ENCODE results near the gene TBC1D5. TPM values are rescaled to one million over a fixed set of nuclear protein-coding genes. Genes with fewer than 3 reads are reported as not detected.
"Not testable (repeated sequence)": the region's sequence is repeated elsewhere in the genome, so short reads cannot be mapped to it uniquely, and the experiment has no call there.

Gene TBC1D5
- total RNA-seq, 1 experiment from 2014 or later, result 59.1 TPM

DNA sequence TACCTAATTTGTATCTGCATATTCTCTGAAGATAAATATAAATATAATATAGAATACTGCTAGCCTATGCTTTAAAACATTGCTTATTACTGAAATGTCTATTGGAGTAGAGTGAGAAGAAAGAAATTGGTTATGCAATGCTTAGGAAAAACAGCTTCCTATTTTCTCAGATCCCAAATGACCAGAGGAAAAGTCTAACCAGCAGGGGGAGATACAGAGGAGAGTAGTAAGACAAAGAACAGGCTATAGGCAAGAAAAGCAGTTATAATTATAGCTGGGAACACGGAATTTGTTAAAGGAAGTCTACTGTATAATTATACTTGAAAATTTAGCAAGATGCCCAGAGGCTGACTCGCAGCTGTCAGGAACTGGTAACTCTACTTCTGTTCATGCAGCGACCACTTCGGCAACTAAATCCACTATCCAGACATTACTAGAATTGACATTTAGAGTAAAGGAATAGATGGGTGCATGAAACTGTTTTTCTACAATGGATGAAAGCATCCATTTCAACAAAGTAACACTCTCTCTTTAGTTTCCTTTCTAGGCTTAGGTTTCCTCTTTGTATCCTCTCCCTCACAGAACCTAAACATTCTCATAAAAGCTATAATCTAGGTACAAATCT is 97.2 kb downstream of the TBC1D5 start:
- DNase-seq (ENCODE audit: low read depth), result peak; percentile 60

DNA sequence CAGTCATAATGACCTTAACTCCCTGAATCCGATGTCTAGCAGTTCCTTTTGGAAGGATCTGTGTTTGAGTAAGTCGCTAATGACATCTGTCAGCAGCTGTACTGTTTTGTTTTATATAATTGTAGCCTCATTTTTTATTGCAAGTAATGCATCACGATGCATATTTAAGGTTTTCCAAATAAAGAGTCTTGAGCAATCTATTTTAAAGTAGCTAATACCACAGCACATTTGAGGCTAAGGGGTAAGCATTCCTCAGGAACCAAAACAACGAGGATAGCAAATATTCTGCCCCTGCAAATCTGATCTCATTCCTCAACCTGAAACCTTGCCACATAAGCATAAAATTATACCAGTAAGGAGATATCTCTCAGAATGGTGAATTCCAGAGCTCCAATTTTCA is 98.7 kb downstream of the TBC1D5 start:
- peak; percentile 64 for DNase-seq (ENCODE audit: low read depth)

DNA sequence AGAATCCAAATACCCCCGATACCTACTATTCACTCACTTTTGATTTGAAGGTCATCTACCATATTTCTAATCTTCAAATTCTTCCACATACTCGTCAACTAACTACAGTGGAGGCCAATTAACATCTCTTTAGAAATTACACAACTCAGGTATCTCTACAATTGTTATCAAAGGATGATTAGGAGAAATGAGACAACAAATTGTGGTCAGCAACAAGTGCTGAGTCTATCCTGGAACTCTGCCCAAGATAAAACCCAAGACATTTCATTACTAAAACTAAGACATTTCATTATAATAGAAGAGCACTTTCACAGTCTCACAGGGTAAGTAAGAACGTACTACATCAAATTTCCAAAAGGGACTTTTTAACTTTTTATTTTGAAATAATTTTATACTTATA is 100.0 kb downstream of the TBC1D5 start:
- DNase-seq (ENCODE audit: low read depth), result peak; percentile 32

DNA sequence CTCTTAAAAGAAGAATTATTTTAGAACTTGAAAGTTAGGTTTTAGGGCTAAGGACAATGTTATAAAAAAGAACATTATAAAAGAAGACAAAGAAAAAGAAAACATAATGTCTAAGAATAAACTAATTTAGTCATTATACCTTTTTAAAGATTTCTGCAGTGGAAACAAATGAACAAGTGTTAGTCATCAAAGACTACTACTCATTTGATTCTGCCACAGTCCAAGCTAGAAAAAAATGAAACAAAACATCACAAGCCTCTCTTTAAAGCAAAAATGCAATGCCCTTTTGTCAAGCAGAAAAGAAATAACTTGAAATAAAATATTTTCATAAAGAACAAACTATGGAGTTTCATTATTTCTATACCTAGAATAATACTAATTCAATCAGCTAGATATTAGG is 102.0 kb downstream of the TBC1D5 start:
- DNase-seq (ENCODE audit: low read depth), result peak; percentile 44

DNA sequence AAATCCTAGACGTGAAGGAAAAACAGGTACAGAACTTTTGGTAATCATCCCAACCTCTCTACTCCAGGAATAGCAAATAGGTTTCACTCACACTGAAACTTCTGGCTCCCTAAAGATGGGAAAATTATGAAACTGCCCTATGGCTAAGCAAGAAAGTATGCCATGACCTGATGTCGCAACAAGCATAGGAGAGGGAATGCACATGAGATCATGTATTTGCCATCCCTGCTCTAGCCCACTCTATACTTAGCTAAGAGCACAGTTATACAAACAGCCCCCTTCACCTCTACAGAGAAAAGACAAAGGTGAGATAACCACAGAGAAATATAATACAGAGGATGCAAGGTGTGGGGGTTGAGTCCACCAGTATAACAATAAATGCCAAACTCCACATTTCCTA is 102.7 kb downstream of the TBC1D5 start:
- DNase-seq (ENCODE audit: low read depth), result peak; percentile 82

DNA sequence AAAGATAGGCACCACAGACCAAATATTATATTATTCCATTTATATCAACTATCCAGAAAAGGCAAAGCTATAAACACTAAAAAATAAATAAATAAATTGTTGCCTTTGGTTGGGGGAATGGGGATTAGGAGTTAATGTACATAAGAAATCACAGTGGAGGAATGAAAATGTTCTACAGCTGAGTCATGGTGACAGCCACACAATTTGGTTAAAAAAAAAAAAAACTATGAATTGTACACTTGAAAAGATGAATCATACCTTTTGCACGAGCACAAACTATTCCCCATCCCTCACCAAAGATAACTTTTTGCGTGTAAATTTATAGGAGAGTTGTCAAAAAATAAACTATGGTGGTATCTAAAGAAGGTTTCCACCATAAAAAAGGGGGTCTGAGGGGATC is 103.2 kb downstream of the TBC1D5 start:
- peak; percentile 61 for DNase-seq (ENCODE audit: low read depth)

DNA sequence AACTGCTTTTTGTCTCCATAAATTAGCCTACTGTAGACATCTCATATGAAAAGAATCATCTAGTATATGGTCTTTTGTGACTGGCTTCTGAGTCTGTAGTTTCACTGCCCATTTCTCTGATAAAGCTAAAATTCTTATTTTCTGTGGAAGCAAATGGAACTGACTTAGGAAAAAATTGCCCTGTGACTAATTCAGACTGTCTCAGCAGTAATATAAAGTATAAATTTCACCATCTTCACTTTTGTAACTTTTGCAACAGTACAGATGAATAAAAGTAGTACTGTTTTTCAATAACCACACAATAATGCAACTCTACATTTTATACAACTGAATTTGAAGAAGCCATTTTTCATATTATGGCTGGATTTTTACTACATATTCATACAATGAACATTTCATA is 104.1 kb downstream of the TBC1D5 start:
- no peak for DNase-seq (ENCODE audit: low read depth)

DNA sequence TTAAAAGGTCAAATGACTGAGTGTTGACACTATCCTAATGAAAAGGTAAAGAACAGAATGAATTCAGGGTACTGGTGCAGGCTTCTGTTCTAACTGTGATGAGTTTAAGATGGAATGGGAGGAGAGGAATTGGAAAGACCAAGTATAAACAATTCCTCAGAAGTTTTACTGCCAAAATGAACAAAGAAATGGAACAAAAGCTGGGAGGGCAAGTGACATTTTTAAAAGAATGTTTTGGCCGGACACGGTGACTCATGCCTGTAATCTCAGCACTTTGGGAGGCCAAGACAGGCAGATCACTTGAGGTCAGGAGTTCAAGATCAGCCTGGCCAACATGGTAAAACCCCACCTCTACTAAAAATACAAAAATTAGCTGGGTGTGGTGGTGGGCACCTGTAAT is 106.8 kb downstream of the TBC1D5 start:
- DNase-seq (ENCODE audit: low read depth), result peak; percentile 80

DNA sequence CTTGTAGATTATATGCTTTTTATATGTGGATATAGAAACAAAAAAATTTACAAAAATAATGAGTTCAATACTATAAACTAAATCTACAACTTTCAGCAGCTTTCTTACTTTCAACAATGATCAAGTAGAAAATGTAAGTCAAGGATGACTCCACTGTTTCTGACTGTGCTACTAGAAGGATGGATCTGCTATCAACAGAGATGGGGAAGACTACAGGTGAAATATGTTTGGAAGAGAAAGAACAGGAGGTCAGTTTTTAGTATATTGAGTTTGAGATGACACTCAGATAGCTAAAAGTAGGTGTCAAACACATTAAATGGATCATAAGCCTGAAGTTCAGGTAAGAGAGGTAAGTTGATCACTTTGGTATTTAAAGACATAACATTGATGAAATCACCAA is 107.5 kb downstream of the TBC1D5 start:
- DNase-seq (ENCODE audit: low read depth), result no peak

- no peak for DNase-seq (ENCODE audit: low read depth)
These were observed 108.2 kb downstream of the TBC1D5 start for GRCh38 chr3:17634201-17634600.

DNA sequence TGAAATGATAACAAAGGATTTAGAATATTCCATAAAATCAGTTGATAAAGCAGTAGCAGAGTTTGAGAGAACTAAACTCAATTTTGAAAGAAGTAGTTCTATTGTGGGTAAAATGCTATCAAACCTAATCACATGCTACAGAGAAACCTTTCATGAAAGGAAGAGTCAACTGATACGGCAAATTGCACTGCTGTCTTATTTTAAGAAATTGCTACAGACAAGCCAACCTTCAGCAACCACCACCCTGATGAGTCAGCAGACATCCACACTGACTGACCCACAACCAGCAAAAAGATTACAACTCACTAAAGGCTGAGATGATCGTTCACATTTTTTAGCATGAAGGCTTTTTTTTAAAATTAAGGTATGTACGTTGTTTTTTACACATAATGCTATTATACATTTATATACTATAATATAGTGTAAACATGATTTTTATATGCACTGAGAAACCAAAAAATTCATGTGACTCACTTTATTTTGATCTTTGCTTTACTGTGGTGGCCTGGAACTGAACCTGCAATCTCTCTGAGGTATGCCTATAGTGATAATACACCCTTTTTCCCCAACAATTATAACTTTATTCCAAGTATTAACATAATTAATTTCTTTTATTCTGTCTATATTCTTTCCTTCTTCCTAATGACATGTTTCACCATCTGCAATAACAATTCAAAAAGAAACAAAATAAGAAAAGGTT is 109.9 kb downstream of the TBC1D5 start:
- peak; percentile 70 for DNase-seq (ENCODE audit: low read depth)

DNA sequence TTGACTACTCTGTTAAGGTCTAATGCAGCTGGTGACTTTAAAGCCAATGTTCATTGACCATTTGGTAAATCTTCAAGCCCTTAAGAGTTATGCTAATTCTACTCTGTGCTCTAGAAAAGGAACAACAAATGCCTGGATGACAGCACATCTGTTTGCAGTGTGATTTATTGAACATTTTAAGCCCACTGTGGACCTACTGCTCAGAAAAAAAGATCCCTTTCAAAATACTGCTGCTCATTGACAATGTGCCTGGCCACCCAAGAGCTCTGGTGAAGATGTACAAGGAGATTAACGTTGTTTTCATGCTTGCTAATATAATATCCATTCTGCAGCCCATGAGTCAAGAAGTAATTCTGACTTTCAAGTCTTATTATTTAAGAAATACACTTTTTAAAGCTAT is 110.8 kb downstream of the TBC1D5 start:
- no peak for DNase-seq (ENCODE audit: low read depth)

GRCh38 chr3:17629400-17629799 is 113.0 kb downstream of the TBC1D5 start:
- no peak for DNase-seq (ENCODE audit: low read depth)

DNA sequence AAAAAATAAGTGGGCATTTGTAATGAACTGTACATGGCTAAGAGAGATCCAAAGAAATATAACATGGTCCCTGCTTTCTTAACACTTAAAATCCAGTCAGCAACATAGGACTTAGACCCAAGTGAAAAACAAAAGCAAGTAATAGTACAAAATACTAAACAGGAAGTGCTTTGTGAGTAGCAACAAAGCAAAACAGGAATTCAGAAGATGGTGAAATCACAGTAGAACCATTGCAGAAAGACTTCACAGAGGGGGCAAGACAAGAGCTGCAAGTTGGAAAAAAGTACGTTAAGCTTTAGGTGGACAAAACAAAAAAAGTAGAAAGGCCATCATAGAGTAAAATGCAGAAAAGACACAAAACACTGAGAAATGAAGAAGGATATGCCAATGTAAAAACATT is 116.0 kb downstream of the TBC1D5 start:
- no peak for DNase-seq (ENCODE audit: low read depth)

GRCh38 chr3:17625133-17625532 is 117.3 kb downstream of the TBC1D5 start:
- DNase-seq (ENCODE audit: low read depth), result no peak

GRCh38 chr3:17623464-17623863 is 119.0 kb downstream of the TBC1D5 start:
- DNase-seq (ENCODE audit: low read depth), result no peak

DNA sequence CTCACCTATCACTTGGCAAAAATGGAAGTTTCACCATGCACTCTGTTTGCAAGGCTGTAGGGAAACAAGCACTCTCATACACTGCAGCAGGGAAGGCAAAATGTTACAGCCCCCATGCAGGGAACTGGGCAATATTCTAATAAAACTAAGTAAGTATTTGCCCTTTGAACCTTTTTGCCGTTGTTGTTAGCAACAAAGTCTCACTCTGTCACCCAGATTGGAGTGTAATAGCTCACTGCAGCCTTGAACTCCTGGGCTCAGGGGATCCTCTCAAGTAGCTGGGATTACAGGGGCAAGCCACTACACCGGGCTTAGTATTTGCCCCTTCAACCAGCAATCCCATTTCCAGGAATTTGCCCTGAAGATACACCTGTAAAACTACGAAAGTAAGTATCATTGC is 122.5 kb downstream of the TBC1D5 start:
- no peak for DNase-seq (ENCODE audit: low read depth)

DNA sequence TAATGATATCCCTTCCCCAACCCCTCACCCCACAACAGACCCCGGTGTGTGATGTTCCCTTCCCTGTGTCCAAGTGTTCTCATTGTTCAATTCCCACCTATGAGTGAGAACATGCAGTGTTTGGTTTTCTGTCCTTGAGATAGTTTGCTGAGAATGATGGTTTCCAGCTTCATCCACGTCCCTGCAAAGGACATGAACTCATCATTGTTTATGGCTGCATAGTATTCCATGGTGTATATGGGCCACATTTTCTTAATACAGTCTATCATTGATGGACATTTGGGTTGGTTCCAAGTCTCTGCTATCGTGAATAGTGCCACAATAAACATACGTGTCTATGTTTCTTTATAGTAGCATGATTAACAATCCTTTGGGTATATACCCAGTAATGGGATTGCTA is 129.4 kb downstream of the TBC1D5 start:
- DNase-seq (ENCODE audit: low read depth), result not testable (repeated sequence)

- no peak for DNase-seq (ENCODE audit: low read depth)
These were observed 134.5 kb downstream of the TBC1D5 start for GRCh38 chr3:17607905-17608304.

- no peak for DNase-seq (ENCODE audit: low read depth)
These were observed 136.5 kb downstream of the TBC1D5 start for GRCh38 chr3:17605934-17606333.

DNA sequence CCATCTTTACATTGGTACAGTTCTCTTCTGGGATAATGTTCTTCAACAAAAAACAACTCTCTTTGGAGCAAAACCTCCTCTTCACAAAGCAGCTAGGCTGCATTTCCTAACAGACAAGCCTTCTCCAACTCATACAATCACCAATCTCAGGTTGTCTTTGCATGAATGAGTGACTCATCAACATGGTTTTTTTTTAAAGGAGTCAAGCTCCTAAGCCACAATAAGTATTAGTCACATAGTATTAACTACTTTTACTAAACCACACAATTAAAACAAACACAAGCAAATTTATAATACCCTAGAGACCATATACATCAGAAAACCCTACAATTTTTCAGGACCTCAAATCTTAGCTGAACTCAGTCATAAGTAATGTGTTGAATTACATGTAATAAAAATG is 137.4 kb downstream of the TBC1D5 start:
- peak; percentile 90 for DNase-seq (ENCODE audit: low read depth)

- peak; percentile 71 for DNase-seq (ENCODE audit: low read depth)
These were observed 140.3 kb downstream of the TBC1D5 start for GRCh38 chr3:17602126-17602525.

GRCh38 chr3:17592956-17593355 is 149.5 kb downstream of the TBC1D5 start:
- no peak for DNase-seq (ENCODE audit: low read depth)

DNA sequence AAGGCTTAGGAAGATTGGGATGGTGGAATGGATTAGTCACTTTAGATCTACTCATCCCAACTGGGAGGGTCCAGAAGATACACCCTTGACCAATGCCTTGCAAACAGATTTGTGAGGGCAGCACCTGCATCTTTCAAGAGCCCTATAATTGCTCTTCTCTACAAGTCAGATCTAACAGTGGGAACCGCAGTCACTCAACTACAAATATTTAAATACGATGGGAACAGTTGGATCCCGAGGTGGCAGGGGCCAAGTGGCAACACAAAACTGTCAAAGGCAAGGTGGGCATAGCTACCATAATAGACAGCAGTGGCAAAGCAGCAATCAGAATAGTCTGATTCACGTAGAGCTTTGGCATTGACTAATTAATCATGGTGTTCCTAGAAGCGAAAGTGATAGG is 152.0 kb downstream of the TBC1D5 start:
- DNase-seq (ENCODE audit: low read depth), result no peak
